Cardiac muscle cell (in vitro differentiated cells and primary cell): ENCODE measurements around the gene CDHR4. TPM values are rescaled to one million over a fixed set of nuclear protein-coding genes. Genes with fewer than 3 reads are reported as not detected.

Source experiments
- DNase-seq, 2 donors: peaks; one replicate each; pipeline versions ENCODE4 v3.0.0 to v3.0.0-alpha.2; 2010 to 2017; ENCODE audit warnings: low read depth in 1 of 2, low spot score in 1 of 2
- H3K27ac ChIP-seq: fragments of 200-600 bp; sonication (generic); 2 replicates; pipeline ENCODE4 v1.5.1; 2016
- H3K27me3 ChIP-seq: fragments of 200-600 bp; sonication (generic); 2 replicates; pipeline ENCODE4 v1.6.0; 2016; ENCODE audit warnings: control low read depth
- H3K36me3 ChIP-seq: fragments of 200-600 bp; sonication (generic); 2 replicates; pipeline ENCODE4 v1.5.1; 2016; ENCODE audit warnings: control low read depth
- H3K4me1 ChIP-seq: fragments of 200-600 bp; sonication (generic); 2 replicates; pipeline ENCODE4 v1.8.1; 2017; ENCODE audit warnings: low read depth, mild to moderate bottlenecking, mixed run types
- H3K4me3 ChIP-seq: fragments of 200-600 bp; sonication (generic); 2 replicates; pipeline ENCODE4 v1.5.1; 2016; ENCODE audit warnings: mild to moderate bottlenecking
- H3K9me3 ChIP-seq: fragments of 200-600 bp; sonication (generic); 2 replicates; pipeline ENCODE4 v1.5.1; 2017; ENCODE audit warnings: low read depth, mild to moderate bottlenecking, control low read depth
- CTCF ChIP-seq: IDR thresholded peaks from 2 replicates; pipeline ENCODE4 v1.5.1; 2012; ENCODE audit warnings: low read depth, mild to moderate bottlenecking, low read length
- polyA plus RNA-seq: library from polyadenylated mRNA; unstranded; fragments of >200 nt; fragmentation: Nextera tagmentation; extraction: Ambion mirVana; gene quantifications from 2 replicates; pipeline ENCODE4 v1.2.1, GENCODE V29; 2016
- total RNA-seq: library from RNA; depleted of rRNA; stranded (reverse); fragments of >200 nt; gene quantifications from 2 replicates; pipeline ENCODE4 v1.2.3, GENCODE V29; 2016

CDHR4 gene
- total RNA-seq (not detected in 2 replicates), polyA plus RNA-seq (0.27 TPM in 1 of 2 replicates, not detected in the other)

GRCh38 chr3:49799761-49800160 lies at the start of gene CDHR4:
TSS of gene CDHR4 (minus strand) at chr3:49799873. CDS start at chr3:49799812, 61 bp downstream.
- Histone ChIP-seq H3K27ac (no peak within 1 kb of the TSS), H3K36me3 (no peaks in the 10 kb centered on the region), H3K4me3 (no peak within 1 kb of the TSS), H3K27me3 (peaks cover 25% of the 10 kb centered on the region), H3K9me3 (no peaks in the 10 kb centered on the region), H3K4me1 (peaks cover under 1% of the 10 kb centered on the region)
- no peak for TF ChIP-seq CTCF
- peak in 1 of 2 donors; percentile 71 for DNase-seq

GRCh38 chr3:49845694-49846093 lies 46.0 kb upstream of the CDHR4 start:
- no peak overlapping the region for H3K4me3 ChIP-seq
- TF ChIP-seq CTCF, result no peak
- no peaks in the 10 kb centered on the region for H3K4me1 ChIP-seq
- no peak for DNase-seq
- H3K27me3 ChIP-seq, result no peaks in the 10 kb centered on the region
- no peaks in the 10 kb centered on the region for H3K9me3 ChIP-seq
- no peaks in the 10 kb centered on the region for H3K36me3 ChIP-seq
- H3K27ac ChIP-seq, result no peak overlapping the region

- Histone ChIP-seq H3K9me3 (no peaks in the 10 kb centered on the region), H3K27ac (no peak overlapping the region), H3K36me3 (no peaks in the 10 kb centered on the region), H3K4me3 (no peak overlapping the region), H3K4me1 (no peaks in the 10 kb centered on the region), H3K27me3 (no peaks in the 10 kb centered on the region)
- no peak for DNase-seq
- no peak for TF ChIP-seq CTCF
These were observed 45.0 kb upstream of the CDHR4 start for GRCh38 chr3:49844464-49845183.

- TF ChIP-seq CTCF, result no peak
- Histone ChIP-seq H3K36me3 (no peaks in the 10 kb centered on the region), H3K4me1 (no peaks in the 10 kb centered on the region), H3K27me3 (no peaks in the 10 kb centered on the region), H3K27ac (no peak overlapping the region), H3K9me3 (no peaks in the 10 kb centered on the region), H3K4me3 (no peak overlapping the region)
- no peak for DNase-seq
These were observed 43.3 kb upstream of the CDHR4 start for GRCh38 chr3:49842843-49843517.

- Histone ChIP-seq H3K27ac (no peak overlapping the region), H3K4me1 (no peaks in the 10 kb centered on the region), H3K27me3 (no peaks in the 10 kb centered on the region), H3K36me3 (no peaks in the 10 kb centered on the region), H3K4me3 (no peak overlapping the region), H3K9me3 (no peaks in the 10 kb centered on the region)
- no peak for DNase-seq
- TF ChIP-seq CTCF, result no peak
These were observed 42.1 kb upstream of the CDHR4 start for GRCh38 chr3:49841806-49842205.
